ENCODE measurements around the gene FAM117B. TPM values are rescaled to one million over a fixed set of nuclear protein-coding genes. Genes with fewer than 3 reads are reported as not detected.

Gene FAM117B
- total RNA-seq: 1 to 10 TPM; 1.5 to 3.0 TPM

- Mint-ChIP-seq H3K27me3 (no peaks in the 10 kb centered on the region), H3K4me3 (peak within 1 kb of the TSS; percentile 93), H3K4me1 (ENCODE audit: low read depth in 2 of 2) (peaks cover 13 to 16% of the 10 kb centered on the region in 2 donors), H3K9me3 (no peaks in the 10 kb centered on the region), H3K27ac (peak within 1 kb of the TSS; percentile 83 to 91), H3K36me3 (no peaks in the 10 kb centered on the region)
- ATAC-seq (peak; percentile 97 to 98), DNase-seq (ENCODE audit: low spot score) (peak; percentile 99)
Measured at GRCh38 chr2:202634556-202635427, at the start of gene FAM117B. TSS of gene FAM117B (plus strand) at chr2:202634969. CDS start at chr2:202635188, 219 bp downstream.

- peak; percentile 64 for DNase-seq (ENCODE audit: low spot score)
- Mint-ChIP-seq H3K36me3 (no peaks in the 10 kb centered on the region), H3K9me3 (no peaks in the 10 kb centered on the region), H3K27ac (no peak overlapping the region), H3K4me3 (no peak overlapping the region), H3K27me3 (peaks cover 4 to 8% of the 10 kb centered on the region in 2 donors), H3K4me1 (ENCODE audit: low read depth in 2 of 2) (peaks cover 4 to 5% of the 10 kb centered on the region in 2 donors)
- ATAC-seq: peak; percentile 80 to 84
Measured at GRCh38 chr2:202588647-202589581, 45.9 kb upstream of the FAM117B start.

GRCh38 chr2:202589582-202589949 is 45.2 kb upstream of the FAM117B start:
- no peak overlapping the region for H3K27ac Mint-ChIP-seq
- peaks cover 4 to 8% of the 10 kb centered on the region in 2 donors for H3K27me3 Mint-ChIP-seq
- H3K9me3 Mint-ChIP-seq: no peaks in the 10 kb centered on the region
- DNase-seq (ENCODE audit: low spot score): no peak
- peak; percentile 20 for ATAC-seq
- no peaks in the 10 kb centered on the region for H3K36me3 Mint-ChIP-seq
- H3K4me3 Mint-ChIP-seq: no peak overlapping the region
- H3K4me1 Mint-ChIP-seq (ENCODE audit: low read depth in 2 of 2): peaks cover 4 to 5% of the 10 kb centered on the region in 2 donors

GRCh38 chr2:202592566-202592965 is 42.2 kb upstream of the FAM117B start:
- Mint-ChIP-seq H3K27ac (no peak overlapping the region), H3K27me3 (peaks cover 7 to 8% of the 10 kb centered on the region in 2 donors), H3K9me3 (no peaks in the 10 kb centered on the region), H3K36me3 (no peaks in the 10 kb centered on the region), H3K4me3 (no peak overlapping the region), H3K4me1 (ENCODE audit: low read depth in 2 of 2) (peaks cover 4 to 5% of the 10 kb centered on the region in 2 donors)
- ATAC-seq (no peak), DNase-seq (ENCODE audit: low spot score) (no peak)

- H3K4me1 Mint-ChIP-seq (ENCODE audit: low read depth in 2 of 2): peaks cover 6 to 7% of the 10 kb centered on the region in 2 donors
- no peak for ATAC-seq
- no peak for DNase-seq (ENCODE audit: low spot score)
- no peaks in the 10 kb centered on the region for H3K9me3 Mint-ChIP-seq
- H3K27ac Mint-ChIP-seq: no peak overlapping the region
- H3K4me3 Mint-ChIP-seq: no peak overlapping the region
- H3K36me3 Mint-ChIP-seq: no peaks in the 10 kb centered on the region
- H3K27me3 Mint-ChIP-seq: peaks cover 0 to 3% of the 10 kb centered on the region in 2 donors
Measured at GRCh38 chr2:202599105-202599504, 35.7 kb upstream of the FAM117B start.

GRCh38 chr2:202599911-202600310 is 34.9 kb upstream of the FAM117B start:
- Mint-ChIP-seq H3K4me3 (no peak overlapping the region), H3K9me3 (no peaks in the 10 kb centered on the region), H3K27me3 (no peaks in the 10 kb centered on the region), H3K27ac (no peak overlapping the region), H3K4me1 (ENCODE audit: low read depth in 2 of 2) (peaks cover 6 to 7% of the 10 kb centered on the region in 2 donors), H3K36me3 (no peaks in the 10 kb centered on the region)
- ATAC-seq (no peak), DNase-seq (ENCODE audit: low spot score) (no peak)

GRCh38 chr2:202604699-202605098 is 30.1 kb upstream of the FAM117B start:
- Mint-ChIP-seq H3K27ac (no peak overlapping the region), H3K4me1 (ENCODE audit: low read depth in 2 of 2) (peaks cover 6 to 7% of the 10 kb centered on the region in 2 donors), H3K4me3 (no peak overlapping the region), H3K27me3 (no peaks in the 10 kb centered on the region), H3K9me3 (no peaks in the 10 kb centered on the region), H3K36me3 (no peaks in the 10 kb centered on the region)
- DNase-seq (ENCODE audit: low spot score) (no peak), ATAC-seq (no peak)

GRCh38 chr2:202605174-202605573 is 29.6 kb upstream of the FAM117B start:
- Mint-ChIP-seq H3K9me3 (no peaks in the 10 kb centered on the region), H3K27me3 (no peaks in the 10 kb centered on the region), H3K4me1 (ENCODE audit: low read depth in 2 of 2) (peaks cover 7 to 11% of the 10 kb centered on the region in 2 donors), H3K4me3 (no peak overlapping the region), H3K36me3 (no peaks in the 10 kb centered on the region), H3K27ac (no peak overlapping the region)
- DNase-seq (ENCODE audit: low spot score) (no peak), ATAC-seq (no peak)

GRCh38 chr2:202608142-202608852 is 26.5 kb upstream of the FAM117B start:
- H3K27ac Mint-ChIP-seq: no peak overlapping the region
- H3K36me3 Mint-ChIP-seq: no peaks in the 10 kb centered on the region
- no peak for DNase-seq (ENCODE audit: low spot score)
- no peak for ATAC-seq
- peaks cover 10 to 11% of the 10 kb centered on the region in 2 donors for H3K27me3 Mint-ChIP-seq
- no peaks in the 10 kb centered on the region for H3K9me3 Mint-ChIP-seq
- H3K4me3 Mint-ChIP-seq: no peak overlapping the region
- H3K4me1 Mint-ChIP-seq (ENCODE audit: low read depth in 2 of 2): peaks cover 0 to 6% of the 10 kb centered on the region in 2 donors

GRCh38 chr2:202609381-202610145 is 25.2 kb upstream of the FAM117B start:
- ATAC-seq (peak in 1 of 2 donors; percentile 56), DNase-seq (ENCODE audit: low spot score) (no peak)
- no peaks in the 10 kb centered on the region for H3K36me3 Mint-ChIP-seq
- H3K27me3 Mint-ChIP-seq: peaks cover 10 to 11% of the 10 kb centered on the region in 2 donors
- H3K4me1 Mint-ChIP-seq (ENCODE audit: low read depth in 2 of 2): peaks cover 0 to 6% of the 10 kb centered on the region in 2 donors
- no peak overlapping the region for H3K4me3 Mint-ChIP-seq
- H3K9me3 Mint-ChIP-seq: no peaks in the 10 kb centered on the region
- H3K27ac Mint-ChIP-seq: no peak overlapping the region

- Mint-ChIP-seq H3K4me3 (no peak overlapping the region), H3K36me3 (no peaks in the 10 kb centered on the region), H3K4me1 (ENCODE audit: low read depth in 2 of 2) (peaks cover 0 to 6% of the 10 kb centered on the region in 2 donors), H3K27ac (no peak overlapping the region), H3K9me3 (no peaks in the 10 kb centered on the region), H3K27me3 (peaks cover 10 to 11% of the 10 kb centered on the region in 2 donors)
- ATAC-seq (no peak), DNase-seq (ENCODE audit: low spot score) (no peak)
Measured at GRCh38 chr2:202610380-202610779, 24.4 kb upstream of the FAM117B start.

GRCh38 chr2:202612145-202612544 is 22.6 kb upstream of the FAM117B start:
- Mint-ChIP-seq H3K36me3 (no peaks in the 10 kb centered on the region), H3K27me3 (peaks cover 10 to 11% of the 10 kb centered on the region in 2 donors), H3K27ac (no peak overlapping the region), H3K9me3 (no peaks in the 10 kb centered on the region), H3K4me3 (no peak overlapping the region), H3K4me1 (ENCODE audit: low read depth in 2 of 2) (peaks cover 0 to 6% of the 10 kb centered on the region in 2 donors)
- DNase-seq (ENCODE audit: low spot score) (no peak), ATAC-seq (no peak)

GRCh38 chr2:202613479-202613878 is 21.3 kb upstream of the FAM117B start:
- no peak for ATAC-seq
- no peak for DNase-seq (ENCODE audit: low spot score)
- no peak overlapping the region for H3K27ac Mint-ChIP-seq
- H3K36me3 Mint-ChIP-seq: no peaks in the 10 kb centered on the region
- H3K9me3 Mint-ChIP-seq: no peaks in the 10 kb centered on the region
- H3K27me3 Mint-ChIP-seq: peaks cover 10 to 11% of the 10 kb centered on the region in 2 donors
- no peak overlapping the region for H3K4me3 Mint-ChIP-seq
- peaks cover 0 to 6% of the 10 kb centered on the region in 2 donors for H3K4me1 Mint-ChIP-seq (ENCODE audit: low read depth in 2 of 2)
